Psoas muscle (tissue), 8 donors: ENCODE results near the gene ZMIZ1. TPM values are rescaled to one million over a fixed set of nuclear protein-coding genes. Genes with fewer than 3 reads are reported as not detected.
"Not testable (repeated sequence)": the region's sequence is repeated elsewhere in the genome, so short reads cannot be mapped to it uniquely, and the experiment has no call there.

Experiments
- ATAC-seq, 4 donors: fragments of 200-7000 bp; cut with Tn5 transposase; one replicate each; pipeline ENCODE4 v1.9.1; 2020; ENCODE audit warnings: moderate library complexity in 3 of 4, mild to moderate bottlenecking in 2 of 4
- DNase-seq, 2 donors: peaks; one replicate each; pipeline ENCODE4 v3.0.0-alpha.2; 2020
- H3K27ac ChIP-seq: fragments of 200-600 bp; one replicate; pipeline ENCODE4 v1.8.0; 2022
- H3K27me3 ChIP-seq, 3 donors: fragments of 200-600 bp in 1 of 3; one replicate each; pipeline versions ENCODE4 v1.6.1 to v1.8.0; 2013 to 2022; ENCODE audit warnings: low read length in 2 of 3, mild to moderate bottlenecking in 2 of 3, moderate library complexity in 1 of 3; ENCODE audit not compliant: insufficient read depth in 3 of 3
- H3K36me3 ChIP-seq, 2 donors: fragments of 200-600 bp in 1 of 2; one replicate each; pipeline versions ENCODE4 v1.6.1 to v1.8.0; 2013 to 2022; ENCODE audit warnings: low read depth in 1 of 2, mild to moderate bottlenecking in 1 of 2, moderate library complexity in 1 of 2; ENCODE audit not compliant: insufficient read depth in 1 of 2
- H3K4me1 ChIP-seq: fragments of 200-600 bp; one replicate; pipeline ENCODE4 v1.8.0; 2022
- H3K4me3 ChIP-seq: fragments of 200-600 bp; one replicate; pipeline ENCODE4 v1.8.0; 2022; ENCODE audit warnings: mild to moderate bottlenecking
- H3K9me3 ChIP-seq: fragments of 200-600 bp; one replicate; pipeline ENCODE4 v1.8.0; 2022
- CTCF ChIP-seq: fragments of 200-600 bp; IDR thresholded peaks from one replicate; pipeline ENCODE4 v1.8.0; 2022; ENCODE audit warnings: antibody characterized with exemption
- WGBS, 3 donors: extraction: QIAGEN DNeasy Blood & Tissue Kit; methylation state at CpG; one replicate each; pipeline versions ENCODE4 v1.1.6 to v1.1.7; 2013; 5-methylcytosine and 5-hydroxymethylcytosine counted together
- intact Hi-C, 2 donors: fragments of 100-400 bp; cut with DNase I; formaldehyde crosslinking; loops; one replicate each; pipeline versions ENCODE4 v1.11.0 to v1.14.2; 2022
- polyA plus RNA-seq, 3 donors: library from polyadenylated mRNA; stranded (reverse); fragments of 200-250 nt; gene quantifications; one replicate each; pipeline ENCODE4 v1.2.3, GENCODE V29; 2013
- total RNA-seq, 4 donors: library from RNA; stranded (reverse); fragmentation: NEBNext Ultra II Directional in 2 of 4; extraction: Animal tissue kit (Norgen Biotek cat#: 25700) in 2 of 4; gene quantifications; one replicate each; pipeline versions ENCODE4 v1.2.1 to v1.2.4, GENCODE V29; 2021 to 2023
- donor health status: healthy with polysubstance abuse.
- donor health status: DM: no; HTN: no; CAD: no; lungs with moderate emphysema.
- donor health status: Bipolar disorder and iron deficiency.
- donor health status: healthy.
- donor health status: DM: yes; HTN: yes; CAD: no.
- donor health status: DM: no; HTN: no; CAD: no.
- donor health status: DM: no; HTN: no; CAD: no.
- donor health status: DM: yes; HTN: yes; CAD: no.

The ZMIZ1 gene
- total and polyA plus RNA-seq, 7 donors = 10.4 to 37.6 (median 30.0) TPM

- TF ChIP-seq CTCF = no peak
- no peak overlapping the region for H3K27ac ChIP-seq
Measured at GRCh38 chr10:79331709-79332108, 262.9 kb downstream of the ZMIZ1 start.

GRCh38 chr10:79332610-79333315 lies 264.0 kb downstream of the ZMIZ1 start:
- 95 to 99% (median 97%) methylated on average over 2 to 3 of the region's 10 CpGs for WGBS, 3 donors

More at GRCh38 chr10:79331709-79332108, 262.9 kb downstream of the ZMIZ1 start:
- DNase-seq (no peak), ATAC-seq (peak in 3 of 4 donors; percentile 24 to 48 (median 41))
- WGBS, 3 donors = 55 to 63% (median 62%) methylated on average over 6 of the region's 6 CpGs
- H3K4me1 ChIP-seq = peaks cover 6% of the 10 kb centered on the region
- H3K36me3 ChIP-seq = no peaks in the 10 kb centered on the region
- intact Hi-C loops = no loop called here
- H3K9me3 ChIP-seq = no peaks in the 10 kb centered on the region
- no peak overlapping the region for H3K4me3 ChIP-seq
- no peaks in the 10 kb centered on the region for H3K27me3 ChIP-seq

GRCh38 chr10:79333513-79333912 lies 264.7 kb downstream of the ZMIZ1 start:
- Histone ChIP-seq H3K36me3 (no peaks in the 10 kb centered on the region), H3K4me1 (peaks cover 6% of the 10 kb centered on the region), H3K27me3 (no peaks in the 10 kb centered on the region), H3K4me3 (no peak overlapping the region), H3K27ac (no peak overlapping the region), H3K9me3 (no peaks in the 10 kb centered on the region)
- DNase-seq = no peak
- TF ChIP-seq CTCF = no peak
- ATAC-seq = no peak
- WGBS, 3 donors = 92 to 99% (median 96%) methylated on average over 2 of the region's 2 CpGs
- intact Hi-C loops = no loop called here

More at GRCh38 chr10:79332610-79333315, 264.0 kb downstream of the ZMIZ1 start:
- ATAC-seq, DNase-seq, H3K27me3 ChIP-seq, H3K36me3 ChIP-seq, H3K27ac ChIP-seq, H3K4me3 ChIP-seq, H3K4me1 ChIP-seq, intact Hi-C loops, H3K9me3 ChIP-seq: not testable (repeated sequence)

- Histone ChIP-seq H3K27me3 (no peaks in the 10 kb centered on the region), H3K9me3 (no peaks in the 10 kb centered on the region), H3K4me3 (no peak overlapping the region), H3K36me3 (no peaks in the 10 kb centered on the region), H3K4me1 (peaks cover 6% of the 10 kb centered on the region), H3K27ac (no peak overlapping the region)
- intact Hi-C loops = no loop called here
- ATAC-seq (no peak), DNase-seq (no peak)
- 84 to 95% (median 91%) methylated on average over 2 of the region's 2 CpGs for WGBS, 3 donors
- TF ChIP-seq CTCF = no peak
Measured at GRCh38 chr10:79334573-79334972, 265.8 kb downstream of the ZMIZ1 start.

- no peak for TF ChIP-seq CTCF
- H3K9me3 ChIP-seq = no peaks in the 10 kb centered on the region
- no peak overlapping the region for H3K27ac ChIP-seq
- H3K4me1 ChIP-seq = peaks cover 6% of the 10 kb centered on the region
- no peak overlapping the region for H3K4me3 ChIP-seq
- no peaks in the 10 kb centered on the region for H3K36me3 ChIP-seq
- ATAC-seq (no peak), DNase-seq (no peak)
- WGBS, 3 donors = 57 to 68% (median 66%) methylated on average over 2 of the region's 2 CpGs
- H3K27me3 ChIP-seq = no peaks in the 10 kb centered on the region
- intact Hi-C loops = no loop called here
Measured at GRCh38 chr10:79335094-79335469, 266.3 kb downstream of the ZMIZ1 start.
